Measurements from ENCODE around the gene KCNJ14. TPM values are rescaled to one million over a fixed set of nuclear protein-coding genes. Genes with fewer than 3 reads are reported as not detected.
"Not testable (repeated sequence)": the region's sequence is repeated elsewhere in the genome, so short reads cannot be mapped to it uniquely, and the experiment has no call there.

Gene KCNJ14
- total RNA-seq, 4 donors from 2014 or later = 0.56 to 2.2 (median 1.1) TPM

GRCh38 chr19:48484931-48485612 is 29.7 kb downstream of the KCNJ14 start:
- no peak for ATAC-seq (ENCODE audit: low FRiP score)
- no peak for TF ChIP-seq CTCF (IDR thresholded peaks at IDR 0.05)
- no peak for DNase-seq (ENCODE audit: low spot score)

- ATAC-seq (ENCODE audit: low FRiP score); DNase-seq (ENCODE audit: low spot score): not testable (repeated sequence)
Observed at GRCh38 chr19:48486706-48487105, 31.3 kb downstream of the KCNJ14 start.

- DNase-seq (ENCODE audit: low spot score) = no peak
- ATAC-seq (ENCODE audit: low FRiP score) = no peak
- no peak for TF ChIP-seq CTCF (IDR thresholded peaks at IDR 0.05)
Observed at GRCh38 chr19:48487544-48487943, 32.2 kb downstream of the KCNJ14 start.

- ATAC-seq (ENCODE audit: low FRiP score) (peak; percentile 20), DNase-seq (ENCODE audit: low spot score) (peak; percentile 63)
- no peak for TF ChIP-seq CTCF (IDR thresholded peaks at IDR 0.05)
Observed at GRCh38 chr19:48487948-48488347, 32.6 kb downstream of the KCNJ14 start.

GRCh38 chr19:48488478-48488877 is 33.1 kb downstream of the KCNJ14 start:
- not testable (repeated sequence) for ATAC-seq (ENCODE audit: low FRiP score); DNase-seq (ENCODE audit: low spot score)

GRCh38 chr19:48489608-48490216 is 34.3 kb downstream of the KCNJ14 start:
- peak in 1 of 3 donors; percentile 79 for TF ChIP-seq CTCF (IDR thresholded peaks at IDR 0.05)
- ATAC-seq (ENCODE audit: low FRiP score) (no peak), DNase-seq (ENCODE audit: low spot score) (peak; percentile 58)

DNA sequence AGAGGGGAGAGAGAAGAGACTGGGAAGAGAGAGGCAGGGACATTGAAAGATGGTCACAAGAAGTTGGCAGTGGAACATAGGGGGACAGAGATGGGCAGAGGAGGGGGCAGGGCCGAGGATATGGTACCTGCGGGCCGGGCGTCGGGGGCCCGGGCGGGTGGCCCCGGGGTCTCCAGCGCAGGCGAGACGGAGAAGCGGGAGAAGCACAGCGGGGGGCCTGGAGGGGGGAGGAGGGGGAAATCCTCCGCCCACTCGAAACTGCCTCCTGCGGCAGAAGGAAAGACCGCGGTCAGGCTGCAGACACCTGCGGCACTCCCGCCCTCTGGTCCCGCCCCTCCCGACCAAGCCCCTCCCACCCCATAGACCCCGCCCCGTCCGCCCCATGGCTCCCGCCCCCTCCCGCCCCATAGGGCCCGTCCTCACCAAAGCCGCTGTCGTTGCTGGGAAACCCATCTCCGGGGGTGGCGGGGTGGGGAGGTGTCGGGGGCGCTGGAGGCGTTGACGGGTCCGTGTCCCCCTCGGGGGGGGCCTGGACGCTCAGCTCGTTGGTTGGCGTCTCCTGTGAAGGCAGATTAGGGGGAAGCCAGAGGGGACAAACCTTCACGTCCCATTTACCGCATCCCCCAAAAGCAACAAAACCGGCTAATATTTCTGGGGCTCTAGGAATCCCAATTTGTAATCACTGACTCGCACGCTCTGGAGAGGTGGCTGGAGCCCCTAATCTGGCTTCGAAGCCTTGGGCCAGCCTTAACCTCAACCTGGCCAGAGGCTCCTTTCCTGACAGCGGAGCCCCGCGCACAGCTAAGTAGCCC is 35.8 kb downstream of the KCNJ14 start:
- TF ChIP-seq CTCF (IDR thresholded peaks at IDR 0.05) = no peak
- ATAC-seq (ENCODE audit: low FRiP score) (no peak), DNase-seq (ENCODE audit: low spot score) (no peak)

GRCh38 chr19:48491793-48492123 is 36.4 kb downstream of the KCNJ14 start:
- no peak for DNase-seq (ENCODE audit: low spot score)
- TF ChIP-seq CTCF (IDR thresholded peaks at IDR 0.05) = no peak
- no peak for ATAC-seq (ENCODE audit: low FRiP score)
